HEK293 (cell line): ENCODE data around the gene FAM199X.
A peak's percentile ranks its signal among the peaks of the same experiment; 100 is the strongest.

Source experiments
- CTCF ChIA-PET: fragments of 350-600 bp; formaldehyde crosslinking; extraction: SDS; loops from one replicate; lab custom pipeline; 2021; ENCODE audit warnings: antibody characterized with exemption; lab: Yijun Ruan, JAX
- POLR2A ChIA-PET: fragments of 300-600 bp; formaldehyde crosslinking; extraction: SDS; loops from one replicate; lab custom pipeline; 2020; ENCODE audit warnings: antibody characterized with exemption, inconsistent platforms; lab: Yijun Ruan, JAX
- H3K27ac ChIP-seq: fragments of 200-500 bp; sonication (Bioruptor generic); 2 replicates; pipeline ENCODE4 v1.5.1; 2014; ENCODE audit warnings: low read depth, low read length, control low read depth, inconsistent platforms; ENCODE audit errors: extremely low read depth
- H3K36me3 ChIP-seq, 2 experiments: fragments of 200-500 bp in 1 of 2; sonication (Bioruptor generic) in 1 of 2; 1 replicate in 1 of 2; 2 replicates in 1 of 2; pipeline ENCODE4 v1.5.1; 2014 to 2017; ENCODE audit warnings: inconsistent platforms in 2 of 2, low read length in 2 of 2; ENCODE audit not compliant: control insufficient read depth in 2 of 2, insufficient read depth in 1 of 2
- H3K4me1 ChIP-seq: fragments of 200-500 bp; sonication (Bioruptor generic); 2 replicates; pipeline ENCODE4 v1.5.1; 2014; ENCODE audit warnings: mild to moderate bottlenecking, low read length, inconsistent platforms; ENCODE audit not compliant: control insufficient read depth, insufficient read depth
- H3K4me3 ChIP-seq: 2 replicates; pipeline ENCODE4 v1.5.1; 2011; ENCODE audit warnings: low read depth, mild to moderate bottlenecking, control low read depth, low read length, moderate library complexity
- H3K9me3 ChIP-seq: fragments of 200-500 bp; sonication (Bioruptor generic); 2 replicates; pipeline ENCODE4 v1.5.1; 2014; ENCODE audit warnings: low read depth, low read length, inconsistent platforms; ENCODE audit not compliant: control insufficient read depth, insufficient read depth
- BCL11B ChIP-seq: fragments of 450-650 bp; formaldehyde crosslinking; IDR thresholded peaks from 2 replicates; pipeline ENCODE4 v1.5.1; 2016; ENCODE audit warnings: low read depth, missing biosample characterization, missing genetic modification characterization
- EGR2 ChIP-seq: fragments of 450-650 bp; formaldehyde crosslinking; IDR thresholded peaks from 2 replicates; pipeline ENCODE4 v1.5.1; 2016; ENCODE audit warnings: low read depth, missing biosample characterization, missing genetic modification characterization
- HOXA7 ChIP-seq: sonication (generic); formaldehyde crosslinking; IDR thresholded peaks from 2 replicates; pipeline ENCODE4 v1.8.1; 2022; ENCODE audit warnings: missing genetic modification reagents, borderline replicate concordance
- IKZF3 ChIP-seq: fragments of 450-650 bp; IDR thresholded peaks from 2 replicates; pipeline ENCODE4 v1.5.0; 2018; ENCODE audit warnings: missing biosample characterization, mild to moderate bottlenecking, missing genetic modification characterization, moderate library complexity
- KLF1 ChIP-seq: fragments of 450-650 bp; formaldehyde crosslinking; IDR thresholded peaks from 2 replicates; pipeline ENCODE4 v1.5.1; 2016; ENCODE audit warnings: missing biosample characterization, missing genetic modification characterization
- MEIS1 ChIP-seq: sonication (generic); formaldehyde crosslinking; IDR thresholded peaks from 2 replicates; pipeline ENCODE4 v1.8.1; 2022; ENCODE audit warnings: missing genetic modification reagents, mild to moderate bottlenecking, borderline replicate concordance
- PBX3 ChIP-seq: sonication (generic); formaldehyde crosslinking; IDR thresholded peaks from 2 replicates; pipeline ENCODE4 v1.8.1; 2022; ENCODE audit warnings: mild to moderate bottlenecking, moderate library complexity, missing genetic modification reagents
- PRDM10 ChIP-seq: fragments of 450-650 bp; formaldehyde crosslinking; IDR thresholded peaks from 2 replicates; pipeline ENCODE4 v1.5.1; 2016; ENCODE audit warnings: missing biosample characterization, missing genetic modification characterization
- PRDM6 ChIP-seq: fragments of 450-650 bp; formaldehyde crosslinking; IDR thresholded peaks from 2 replicates; pipeline ENCODE4 v1.5.1; 2017; ENCODE audit warnings: missing biosample characterization, missing genetic modification characterization
- SALL2 ChIP-seq: fragments of 450-650 bp; formaldehyde crosslinking; IDR thresholded peaks from 2 replicates; pipeline ENCODE4 v1.5.0; 2017; ENCODE audit warnings: missing biosample characterization, mild to moderate bottlenecking, missing genetic modification characterization, borderline replicate concordance
- TCF7L2 ChIP-seq: IDR thresholded peaks from 2 replicates; pipeline ENCODE4 v1.6.1; 2011; ENCODE audit warnings: low read depth, mild to moderate bottlenecking, inconsistent platforms, low read length, moderate library complexity, borderline replicate concordance
- YY2 ChIP-seq: fragments of 450-650 bp; formaldehyde crosslinking; IDR thresholded peaks from 2 replicates; pipeline ENCODE4 v1.5.1; 2016; ENCODE audit warnings: missing biosample characterization, missing genetic modification characterization
- ZBTB17 ChIP-seq: fragments of 450-650 bp; formaldehyde crosslinking; IDR thresholded peaks from 2 replicates; pipeline ENCODE4 v1.5.1; 2016; ENCODE audit warnings: missing biosample characterization, missing genetic modification characterization
- ZBTB44 ChIP-seq: fragments of 450-650 bp; IDR thresholded peaks from 2 replicates; pipeline ENCODE4 v1.5.1; 2018; ENCODE audit warnings: missing biosample characterization, mild to moderate bottlenecking, missing genetic modification characterization
- ZNF132 ChIP-seq: fragments of 450-650 bp; formaldehyde crosslinking; IDR thresholded peaks from 2 replicates; pipeline ENCODE4 v1.5.1; 2017; ENCODE audit warnings: missing biosample characterization, missing genetic modification characterization, borderline replicate concordance
- ZNF138 ChIP-seq: fragments of 450-650 bp; formaldehyde crosslinking; IDR thresholded peaks from 2 replicates; pipeline ENCODE4 v1.5.1; 2016; ENCODE audit warnings: missing biosample characterization, missing genetic modification characterization, borderline replicate concordance
- ZNF175 ChIP-seq: fragments of 450-650 bp; formaldehyde crosslinking; IDR thresholded peaks from 2 replicates; pipeline ENCODE4 v1.5.1; 2016; ENCODE audit warnings: missing biosample characterization, missing genetic modification characterization
- ZNF311 ChIP-seq: fragments of 450-650 bp; formaldehyde crosslinking; IDR thresholded peaks from 2 replicates; pipeline ENCODE4 v1.5.1; 2017; ENCODE audit warnings: missing biosample characterization, missing genetic modification characterization, borderline replicate concordance
- ZNF324 ChIP-seq: fragments of 450-650 bp; formaldehyde crosslinking; IDR thresholded peaks from 2 replicates; pipeline ENCODE4 v1.5.1; 2016; ENCODE audit warnings: missing biosample characterization, missing genetic modification characterization
- ZNF398 ChIP-seq: fragments of 450-650 bp; formaldehyde crosslinking; IDR thresholded peaks from 2 replicates; pipeline ENCODE4 v1.5.1; 2017; ENCODE audit warnings: missing biosample characterization, missing genetic modification characterization
- ZNF558 ChIP-seq: fragments of 450-650 bp; formaldehyde crosslinking; IDR thresholded peaks from 2 replicates; pipeline ENCODE4 v1.5.1; 2016; ENCODE audit warnings: missing biosample characterization, missing genetic modification characterization
- ZNF707 ChIP-seq: fragments of 450-650 bp; formaldehyde crosslinking; IDR thresholded peaks from 2 replicates; pipeline ENCODE4 v1.5.1; 2016; ENCODE audit warnings: missing biosample characterization, missing genetic modification characterization
- ZNF747 ChIP-seq: fragments of 450-650 bp; formaldehyde crosslinking; IDR thresholded peaks from 2 replicates; pipeline ENCODE4 v1.5.1; 2016; ENCODE audit warnings: missing biosample characterization, missing genetic modification characterization

The FAM199X gene

GRCh38 chrX:104166735-104167436 lies 633 bp downstream of the FAM199X start (continued):
- TF ChIP-seq ZNF138 (tag by site-specific recombination) (no peak), ZNF747 (tag by site-specific recombination) (no peak), ZNF707 (tag by site-specific recombination) (no peak), ZNF398 (peak; percentile 46)

GRCh38 chrX:104168127-104168526 lies 1.9 kb downstream of the FAM199X start:
- Histone ChIP-seq H3K27ac (no peak overlapping the region), H3K4me1 (no peaks in the 10 kb centered on the region), H3K9me3 (no peaks in the 10 kb centered on the region), H3K36me3 (peaks cover 0 to 19% of the 10 kb centered on the region in 2 experiments; a peak in 1 of 3 replicates)
- POLR2A ChIA-PET, result interaction anchor here (3.2 kb wide), 1 partner anchor 11 kb away, joined by 39 read pairs; the partner anchor contains the start of gene SLC25A53
- CTCF ChIA-PET, result no interaction called here
- TF ChIP-seq PRDM6 (tag by site-specific recombination) (peak; percentile 65), PBX3 (CRISPR knock-in tag) (no peak), TCF7L2 (peak; percentile 40; the same call in 1 of the 2 replicates), MEIS1 (CRISPR knock-in tag) (no peak)
- TF ChIP-seq, all 188 proteins: peak for 2
- peak overlapping the region; percentile 86; the same call in 1 of the 2 replicates for H3K4me3 ChIP-seq

GRCh38 chrX:104172121-104172520 lies 5.9 kb downstream of the FAM199X start:
- peaks cover 6 to 37% of the 10 kb centered on the region in 2 experiments; a peak in 2 of 3 replicates for H3K36me3 ChIP-seq
- H3K27ac ChIP-seq, result no peak overlapping the region
- POLR2A ChIA-PET, result no interaction called here
- CTCF ChIA-PET, result no interaction called here
- no peak overlapping the region for H3K4me3 ChIP-seq
- H3K4me1 ChIP-seq, result no peaks in the 10 kb centered on the region
- no peaks in the 10 kb centered on the region for H3K9me3 ChIP-seq
- TF ChIP-seq ZNF558 (tag by site-specific recombination), result no peak
- TF ChIP-seq KLF1 (tag by site-specific recombination), result no peak
- TF ChIP-seq YY2, result no peak
- TF ChIP-seq PRDM10 (tag by site-specific recombination), result no peak
- TF ChIP-seq ZNF132 (tag by site-specific recombination), result no peak
- TF ChIP-seq BCL11B (tag by site-specific recombination), result no peak
- no peak for TF ChIP-seq EGR2 (tag by site-specific recombination)
- TF ChIP-seq ZBTB44 (tag by site-specific recombination), result no peak
- no peak for TF ChIP-seq HOXA7 (CRISPR knock-in tag)
- no peak for TF ChIP-seq ZNF311 (tag by site-specific recombination)
- no peak for TF ChIP-seq ZBTB17 (tag by site-specific recombination)
- TF ChIP-seq ZNF324 (tag by site-specific recombination), result no peak
- TF ChIP-seq SALL2 (tag by site-specific recombination), result no peak
- TF ChIP-seq IKZF3 (tag by site-specific recombination), result no peak
- TF ChIP-seq ZNF175 (tag by site-specific recombination), result no peak
